ENCODE measurements around the gene TMCC2.
A peak's percentile ranks its signal among the peaks of the same experiment; 100 is the strongest.
"Not testable (repeated sequence)": the region's sequence is repeated elsewhere in the genome, so short reads cannot be mapped to it uniquely, and the experiment has no call there.

Gene TMCC2

GRCh38 chr1:205279986-205280385, 52.2 kb downstream of the TMCC2 start:
- Histone ChIP-seq H3K27ac (no peak overlapping the region), H3K9me3 (ENCODE audit: control insufficient read depth, low read length) (no peaks in the 10 kb centered on the region), H3K36me3 (ENCODE audit: control insufficient read depth, insufficient read depth, low read length) (no peaks in the 10 kb centered on the region), H2AFZ (no peak overlapping the region), H3K79me2 (no peaks in the 10 kb centered on the region), H3K9ac (no peak overlapping the region), H3K4me1 (no peaks in the 10 kb centered on the region), H3K4me2 (ENCODE audit: low read length) (no peak overlapping the region), H3K4me3 (ENCODE audit: low read depth, low read length) (no peak overlapping the region), H3K27me3 (ENCODE audit: control insufficient read depth, insufficient read depth, low read length) (no peaks in the 10 kb centered on the region)
- TF ChIP-seq CTCF (IDR thresholded peaks at IDR 0.05) = no peak

- not testable (repeated sequence) for H3K4me2 ChIP-seq (ENCODE audit: low read length); H3K79me2 ChIP-seq; H3K27me3 ChIP-seq (ENCODE audit: control insufficient read depth, insufficient read depth, low read length); H3K27ac ChIP-seq; H3K9me3 ChIP-seq (ENCODE audit: control insufficient read depth, low read length); H2AFZ ChIP-seq; H3K36me3 ChIP-seq (ENCODE audit: control insufficient read depth, insufficient read depth, low read length); H3K9ac ChIP-seq; H3K4me1 ChIP-seq; H3K4me3 ChIP-seq (ENCODE audit: low read depth, low read length)
Observed at GRCh38 chr1:205280666-205281395, 53.1 kb downstream of the TMCC2 start.

GRCh38 chr1:205283270-205284147, 55.8 kb downstream of the TMCC2 start:
- Histone ChIP-seq H3K4me1 (no peaks in the 10 kb centered on the region), H2AFZ (peak overlapping the region; percentile 28), H3K36me3 (ENCODE audit: control insufficient read depth, insufficient read depth, low read length) (no peaks in the 10 kb centered on the region), H3K27ac (peak overlapping the region; percentile 65), H3K4me2 (ENCODE audit: low read length) (no peak overlapping the region), H3K9me3 (ENCODE audit: control insufficient read depth, low read length) (no peaks in the 10 kb centered on the region), H3K9ac (no peak overlapping the region), H3K4me3 (ENCODE audit: low read depth, low read length) (no peak overlapping the region), H3K27me3 (ENCODE audit: control insufficient read depth, insufficient read depth, low read length) (no peaks in the 10 kb centered on the region), H3K79me2 (no peaks in the 10 kb centered on the region)
- no peak for TF ChIP-seq CTCF (IDR thresholded peaks at IDR 0.05)

- H3K27ac ChIP-seq = peak overlapping the region; percentile 65
- peak overlapping the region; percentile 64 for H2AFZ ChIP-seq
- H3K27me3 ChIP-seq (ENCODE audit: control insufficient read depth, insufficient read depth, low read length) = no peaks in the 10 kb centered on the region
- no peak overlapping the region for H3K4me3 ChIP-seq (ENCODE audit: low read depth, low read length)
- no peaks in the 10 kb centered on the region for H3K9me3 ChIP-seq (ENCODE audit: control insufficient read depth, low read length)
- H3K79me2 ChIP-seq = no peaks in the 10 kb centered on the region
- no peak for TF ChIP-seq CTCF (IDR thresholded peaks at IDR 0.05)
- no peak overlapping the region for H3K4me2 ChIP-seq (ENCODE audit: low read length)
- H3K36me3 ChIP-seq (ENCODE audit: control insufficient read depth, insufficient read depth, low read length) = no peaks in the 10 kb centered on the region
- H3K9ac ChIP-seq = no peak overlapping the region
- H3K4me1 ChIP-seq = no peaks in the 10 kb centered on the region
Observed at GRCh38 chr1:205284420-205285144, 56.8 kb downstream of the TMCC2 start.
